PFSK-1 (cell line): Measurements from ENCODE around the gene CARHSP1.

Experiments used
- FOXP2 ChIP-seq: optimal IDR thresholded peaks from 2 replicates; pipeline ENCODE3; 2011; ENCODE audit warnings: borderline replicate concordance, control low read depth, inconsistent platforms; ENCODE audit not compliant: insufficient read depth; ENCODE audit errors: extremely low read length, extremely low read depth
- POLR2AphosphoS5 ChIP-seq: IDR thresholded peaks from 2 replicates; pipeline ENCODE4 v1.6.1; 2012; ENCODE audit warnings: low read depth, mild to moderate bottlenecking, control low read depth, low read length, moderate library complexity
- SIN3A ChIP-seq: IDR thresholded peaks from 2 replicates; pipeline ENCODE4 v1.6.1; 2012; ENCODE audit warnings: mild to moderate bottlenecking, low read length, moderate library complexity, borderline replicate concordance; ENCODE audit not compliant: insufficient read depth
- TAF1 ChIP-seq: IDR thresholded peaks from 2 replicates; pipeline ENCODE4 v1.6.1; 2012; ENCODE audit warnings: low read length, control low read depth, borderline replicate concordance; ENCODE audit not compliant: insufficient read depth
- TF ChIP-seq, protein P1 (sequence below), 2 experiments: IDR thresholded peaks; 2 replicates each; pipeline versions ENCODE4 v1.6.1 to v1.8.0; 2011 to 2012; ENCODE audit warnings: low read depth in 2 of 2, low read length in 2 of 2, control low read depth in 1 of 2, inconsistent platforms in 1 of 2, mild to moderate bottlenecking in 1 of 2, moderate library complexity in 1 of 2; ENCODE audit not compliant: insufficient read depth in 1 of 2

CARHSP1 gene

DNA sequence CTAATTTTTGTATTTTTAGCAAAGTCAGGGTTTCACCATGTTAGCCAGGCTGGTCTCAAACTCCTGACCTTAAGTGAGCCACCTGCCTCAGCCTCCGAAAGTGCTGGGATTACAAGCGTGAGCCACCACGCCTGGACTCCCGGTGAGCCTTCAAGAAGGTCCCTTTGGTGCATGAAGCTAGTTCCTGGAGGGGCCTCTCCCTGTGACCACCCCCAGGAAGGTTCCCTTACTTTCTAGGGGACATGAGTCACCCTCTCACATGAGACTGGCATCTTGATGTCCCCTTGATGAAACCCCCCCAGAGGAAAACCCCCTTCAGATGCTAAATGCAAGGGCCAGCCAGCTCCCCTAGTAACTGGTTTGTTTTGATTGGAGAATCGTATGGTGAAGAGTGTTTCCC lies 12.8 kb downstream of the CARHSP1 start:
- no peak for TF ChIP-seq SIN3A
- TF ChIP-seq, protein P1, sequence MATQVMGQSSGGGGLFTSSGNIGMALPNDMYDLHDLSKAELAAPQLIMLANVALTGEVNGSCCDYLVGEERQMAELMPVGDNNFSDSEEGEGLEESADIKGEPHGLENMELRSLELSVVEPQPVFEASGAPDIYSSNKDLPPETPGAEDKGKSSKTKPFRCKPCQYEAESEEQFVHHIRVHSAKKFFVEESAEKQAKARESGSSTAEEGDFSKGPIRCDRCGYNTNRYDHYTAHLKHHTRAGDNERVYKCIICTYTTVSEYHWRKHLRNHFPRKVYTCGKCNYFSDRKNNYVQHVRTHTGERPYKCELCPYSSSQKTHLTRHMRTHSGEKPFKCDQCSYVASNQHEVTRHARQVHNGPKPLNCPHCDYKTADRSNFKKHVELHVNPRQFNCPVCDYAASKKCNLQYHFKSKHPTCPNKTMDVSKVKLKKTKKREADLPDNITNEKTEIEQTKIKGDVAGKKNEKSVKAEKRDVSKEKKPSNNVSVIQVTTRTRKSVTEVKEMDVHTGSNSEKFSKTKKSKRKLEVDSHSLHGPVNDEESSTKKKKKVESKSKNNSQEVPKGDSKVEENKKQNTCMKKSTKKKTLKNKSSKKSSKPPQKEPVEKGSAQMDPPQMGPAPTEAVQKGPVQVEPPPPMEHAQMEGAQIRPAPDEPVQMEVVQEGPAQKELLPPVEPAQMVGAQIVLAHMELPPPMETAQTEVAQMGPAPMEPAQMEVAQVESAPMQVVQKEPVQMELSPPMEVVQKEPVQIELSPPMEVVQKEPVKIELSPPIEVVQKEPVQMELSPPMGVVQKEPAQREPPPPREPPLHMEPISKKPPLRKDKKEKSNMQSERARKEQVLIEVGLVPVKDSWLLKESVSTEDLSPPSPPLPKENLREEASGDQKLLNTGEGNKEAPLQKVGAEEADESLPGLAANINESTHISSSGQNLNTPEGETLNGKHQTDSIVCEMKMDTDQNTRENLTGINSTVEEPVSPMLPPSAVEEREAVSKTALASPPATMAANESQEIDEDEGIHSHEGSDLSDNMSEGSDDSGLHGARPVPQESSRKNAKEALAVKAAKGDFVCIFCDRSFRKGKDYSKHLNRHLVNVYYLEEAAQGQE (IDR thresholded peaks at IDR 0.05; ENCODE audit: insufficient read depth in 1 of 2, low read depth in 2 of 2, low read length in 2 of 2): no peak
- no peak for TF ChIP-seq TAF1
- TF ChIP-seq FOXP2: no peak
- no peak for TF ChIP-seq POLR2AphosphoS5

DNA sequence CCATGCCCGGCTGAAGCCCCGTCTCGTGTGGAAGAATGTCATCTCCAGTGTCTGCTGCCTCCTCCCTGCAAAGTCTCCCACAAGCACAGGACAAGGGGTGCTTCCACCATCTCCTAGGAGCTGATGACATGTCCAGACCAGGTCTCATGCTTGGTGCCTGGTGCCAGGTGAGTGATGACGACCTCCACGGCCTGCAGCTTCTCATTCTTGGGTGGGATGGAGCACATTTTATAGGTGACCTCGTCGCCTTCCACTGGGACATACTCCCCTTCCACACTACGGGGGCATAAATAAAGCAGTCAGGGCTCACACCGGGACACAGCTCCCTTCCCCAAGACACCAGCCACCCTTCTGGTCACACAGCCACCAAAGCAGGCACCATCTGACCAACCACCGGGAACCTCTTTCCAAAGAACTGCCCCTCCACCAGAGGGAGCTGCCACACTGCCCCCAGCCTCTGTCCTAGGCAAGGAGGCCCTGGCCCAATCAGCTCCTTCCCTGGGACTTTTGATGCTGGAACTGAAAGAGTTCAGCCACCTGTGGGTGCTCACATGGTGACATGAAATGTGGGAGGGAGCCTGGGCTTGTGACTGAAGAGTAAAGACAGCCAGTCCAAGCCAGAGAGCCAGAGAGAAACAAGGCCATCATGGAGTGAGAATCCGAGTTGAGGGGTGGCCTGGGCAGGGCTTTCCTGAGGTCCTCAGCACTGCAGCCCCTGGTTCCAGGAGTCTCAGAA lies 13.6 kb downstream of the CARHSP1 start:
- TF ChIP-seq, protein P1 (IDR thresholded peaks at IDR 0.05; ENCODE audit: insufficient read depth in 1 of 2, low read depth in 2 of 2, low read length in 2 of 2): no peak
- TF ChIP-seq POLR2AphosphoS5 (no peak), SIN3A (no peak), TAF1 (no peak), FOXP2 (no peak)

DNA sequence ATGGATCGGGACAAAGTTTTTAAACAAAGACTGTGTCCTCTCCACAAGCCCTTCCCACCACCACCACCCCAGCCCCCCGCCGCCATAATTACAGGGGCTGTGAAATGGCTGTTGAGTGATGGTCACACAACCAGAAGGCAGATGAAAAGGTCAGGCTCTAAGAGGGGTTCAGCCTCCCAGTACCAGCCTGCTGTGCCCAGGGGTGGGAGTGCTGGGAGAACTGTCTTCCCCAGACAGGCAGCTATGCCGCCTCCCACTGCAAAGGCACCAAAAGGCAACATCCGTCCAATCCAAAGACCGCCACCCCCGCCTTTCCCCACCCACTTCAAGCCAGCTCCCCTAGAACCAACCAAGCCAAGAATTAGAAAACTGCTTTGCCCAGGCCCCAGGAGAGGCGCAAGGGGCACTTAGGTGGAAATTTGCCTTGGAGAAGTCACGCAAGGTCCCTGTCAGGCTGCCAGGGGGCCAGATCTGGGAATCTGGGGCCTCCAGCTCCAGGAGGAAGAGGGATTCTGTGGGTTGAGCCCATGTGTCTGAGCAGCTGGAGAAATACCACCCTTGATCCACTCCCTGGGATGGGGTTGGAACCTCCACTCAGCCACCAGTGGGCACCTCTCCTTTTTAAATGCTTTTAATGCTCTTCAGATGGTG lies 14.4 kb downstream of the CARHSP1 start:
- TF ChIP-seq FOXP2 (no peak), SIN3A (no peak), TAF1 (no peak), POLR2AphosphoS5 (no peak)
- TF ChIP-seq, protein P1 (IDR thresholded peaks at IDR 0.05; ENCODE audit: insufficient read depth in 1 of 2, low read depth in 2 of 2, low read length in 2 of 2): no peak

DNA sequence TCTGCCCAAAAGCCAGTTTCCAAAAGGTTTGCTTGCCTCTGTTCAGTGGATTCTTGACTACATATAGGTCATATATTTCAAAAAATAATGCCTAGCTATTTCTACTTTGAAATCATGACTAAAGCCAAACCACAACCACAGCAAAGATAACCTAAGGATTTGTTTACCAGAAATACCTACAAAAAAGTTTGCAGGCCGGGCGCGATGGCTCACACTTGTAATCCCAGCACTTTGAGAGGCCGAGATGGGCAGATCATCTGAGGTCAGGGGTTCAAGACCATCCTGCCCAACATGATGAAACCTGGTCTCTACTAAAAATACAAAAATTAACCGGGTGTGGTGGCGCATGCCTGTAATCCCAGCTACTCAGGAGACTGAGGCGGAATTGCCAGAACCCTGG lies 15.2 kb downstream of the CARHSP1 start:
- TF ChIP-seq TAF1 (no peak), SIN3A (no peak), FOXP2 (no peak), POLR2AphosphoS5 (no peak)
- TF ChIP-seq, protein P1 (IDR thresholded peaks at IDR 0.05; ENCODE audit: insufficient read depth in 1 of 2, low read depth in 2 of 2, low read length in 2 of 2): no peak
